OCI-LY3 (cell line): Measurements from ENCODE around the gene CAB39.

ENCODE experiments used
- H2AFZ ChIP-seq: fragments of 200-600, 300-600 bp; shearing (Covaris generic); 2 replicates; pipeline ENCODE4 v1.6.0; 2014; ENCODE audit warnings: antibody characterized with exemption, low read depth, low read length
- H3K27ac ChIP-seq: fragments of 200-600, 300-600 bp; sonication (generic); 2 replicates; pipeline ENCODE4 v1.5.1; 2014; ENCODE audit warnings: mild to moderate bottlenecking, low read length, moderate library complexity, mixed read lengths
- H3K27me3 ChIP-seq: fragments of 200-600, 300-600 bp; sonication (generic); 2 replicates; pipeline ENCODE4 v1.6.1; 2014; ENCODE audit warnings: low read depth, low read length, mixed read lengths
- H3K36me3 ChIP-seq: fragments of 200-600, 300-600 bp; sonication (generic); replicated peaks from 2 replicates; pipeline ENCODE3; 2014; ENCODE audit warnings: low read depth, low read length, mixed read lengths
- H3K4me1 ChIP-seq: fragments of 300-600, 200-600 bp; sonication (generic); 2 replicates; pipeline ENCODE4 v1.6.1; 2014; ENCODE audit warnings: low read length, mixed read lengths
- H3K4me2 ChIP-seq: fragments of 200-600, 300-600 bp; sonication (generic); 2 replicates; pipeline ENCODE4 v1.6.1; 2014; ENCODE audit warnings: low read length, mixed read lengths
- H3K4me3 ChIP-seq: fragments of 300-600, 200-600 bp; sonication (generic); 2 replicates; pipeline ENCODE4 v1.5.1; 2014; ENCODE audit warnings: antibody characterized with exemption, mild to moderate bottlenecking, low read length, moderate library complexity
- H3K79me2 ChIP-seq: fragments of 300-600, 200-600 bp; shearing (Covaris generic); 2 replicates; pipeline ENCODE4 v1.6.1; 2014; ENCODE audit warnings: mild to moderate bottlenecking, low read length, mixed read lengths
- H3K9ac ChIP-seq: fragments of 300-600, 200-600 bp; shearing (Covaris generic); 2 replicates; pipeline ENCODE4 v1.6.0; 2014; ENCODE audit warnings: mild to moderate bottlenecking, low read length, moderate library complexity
- H3K9me3 ChIP-seq: fragments of 200-600, 300-600 bp; shearing (Covaris generic); 2 replicates; pipeline ENCODE4 v1.6.1; 2014; ENCODE audit warnings: low read length, mixed read lengths; ENCODE audit not compliant: insufficient read depth
- H4K20me1 ChIP-seq: fragments of 200-600, 300-600 bp; sonication (generic); 2 replicates; pipeline ENCODE4 v1.6.1; 2016; ENCODE audit warnings: low read length, mixed read lengths; ENCODE audit not compliant: insufficient read depth
- CTCF ChIP-seq: fragments of 200-600, 300-600 bp; sonication (generic); IDR thresholded peaks from 2 replicates; pipeline ENCODE4 v1.5.1; 2014; ENCODE audit warnings: antibody characterized with exemption, low read length, low read depth
- EZH2phosphoT487 ChIP-seq: fragments of 200-600 bp; shearing (Covaris generic); IDR thresholded peaks from 2 replicates; pipeline ENCODE4 v1.6.1; 2018; ENCODE audit warnings: antibody characterized with exemption, mixed run types, low read depth

CAB39 gene

GRCh38 chr2:230827774-230828271 lies 115.2 kb downstream of the CAB39 start:
- Histone ChIP-seq H3K4me1 (peaks cover 3% of the 10 kb centered on the region; the same call in 1 of the 2 replicates), H3K9me3 (no peaks in the 10 kb centered on the region), H3K27ac (no peak overlapping the region), H3K79me2 (no peaks in the 10 kb centered on the region), H4K20me1 (no peaks in the 10 kb centered on the region), H3K4me2 (no peak overlapping the region), H3K36me3 (no peaks in the 10 kb centered on the region), H3K9ac (no peak overlapping the region), H3K4me3 (no peak overlapping the region), H2AFZ (no peak overlapping the region), H3K27me3 (no peaks in the 10 kb centered on the region)
- no peak for TF ChIP-seq EZH2phosphoT487
- TF ChIP-seq CTCF = no peak

GRCh38 chr2:230828272-230828961 lies 115.8 kb downstream of the CAB39 start:
- Histone ChIP-seq H4K20me1 (no peaks in the 10 kb centered on the region), H3K9me3 (no peaks in the 10 kb centered on the region), H3K27me3 (no peaks in the 10 kb centered on the region), H3K9ac (no peak overlapping the region), H3K27ac (no peak overlapping the region), H3K4me3 (no peak overlapping the region), H3K36me3 (no peaks in the 10 kb centered on the region), H3K4me1 (peaks cover 3% of the 10 kb centered on the region; the same call in 1 of the 2 replicates), H3K79me2 (no peaks in the 10 kb centered on the region), H3K4me2 (no peak overlapping the region), H2AFZ (no peak overlapping the region)
- TF ChIP-seq CTCF = no peak

- no peak overlapping the region for H2AFZ ChIP-seq
- H3K4me3 ChIP-seq = no peak overlapping the region
- H3K4me2 ChIP-seq = no peak overlapping the region
- H3K27me3 ChIP-seq = no peaks in the 10 kb centered on the region
- H3K9me3 ChIP-seq = no peaks in the 10 kb centered on the region
- no peak for TF ChIP-seq EZH2phosphoT487
- TF ChIP-seq CTCF = no peak
- H3K27ac ChIP-seq = no peak overlapping the region
- no peaks in the 10 kb centered on the region for H3K36me3 ChIP-seq
- H4K20me1 ChIP-seq = no peaks in the 10 kb centered on the region
- peaks cover 1% of the 10 kb centered on the region; the same call in 1 of the 2 replicates for H3K4me1 ChIP-seq
- no peaks in the 10 kb centered on the region for H3K79me2 ChIP-seq
- H3K9ac ChIP-seq = no peak overlapping the region
These were observed 116.7 kb downstream of the CAB39 start for GRCh38 chr2:230829293-230829692.

- no peak overlapping the region for H2AFZ ChIP-seq
- no peak for TF ChIP-seq CTCF
- TF ChIP-seq EZH2phosphoT487 = no peak
These were observed 117.3 kb downstream of the CAB39 start for GRCh38 chr2:230829959-230830358.

More at GRCh38 chr2:230829959-230830358, 117.3 kb downstream of the CAB39 start:
- Histone ChIP-seq H3K4me2 (no peak overlapping the region), H3K27me3 (no peaks in the 10 kb centered on the region), H3K36me3 (no peaks in the 10 kb centered on the region), H3K4me1 (no peaks in the 10 kb centered on the region), H3K9ac (no peak overlapping the region), H3K9me3 (no peaks in the 10 kb centered on the region), H4K20me1 (no peaks in the 10 kb centered on the region), H3K79me2 (no peaks in the 10 kb centered on the region), H3K27ac (no peak overlapping the region), H3K4me3 (no peak overlapping the region)
